ENCODE measurements around the gene BAIAP2L1. TPM values are rescaled to one million over a fixed set of nuclear protein-coding genes. Genes with fewer than 3 reads are reported as not detected.

BAIAP2L1 gene
- total and polyA plus RNA-seq, 9 of the 15 experiments (the other 6 are each of a cell fraction or from before 2014, with no cell fraction given): 4.2 to 29.8 (median 15.5) TPM

- TF ChIP-seq BCOR (IDR thresholded peaks at IDR 0.05) (peak; percentile 32; the same call in 1 of the 2 replicates), NCOA2 (IDR thresholded peaks at IDR 0.05; ENCODE audit: partially characterized antibody in 2 of 2) (peak in 1 of 2 experiments; percentile 45), ZNF24 (IDR thresholded peaks at IDR 0.05) (0 out of 2 replicates have a peak, but pooled peaks have one; percentile 40), ETV6 (IDR thresholded peaks at IDR 0.05; ENCODE audit: borderline replicate concordance in 1 of 2, low read depth in 2 of 2, low read length in 1 of 2) (no peak), ETV6 (CRISPR knock-in tag; IDR thresholded peaks at IDR 0.05; ENCODE audit: borderline replicate concordance) (no peak), ZNF384 (IDR thresholded peaks at IDR 0.05; ENCODE audit: low read depth, low read length) (peak; percentile 64), CC2D1A (IDR thresholded peaks at IDR 0.05) (peak; percentile 69; the same call in 1 of the 2 replicates), ZNF232 (CRISPR knock-in tag; IDR thresholded peaks at IDR 0.05) (no peak), JUND (IDR thresholded peaks at IDR 0.05; ENCODE audit: borderline replicate concordance, low read depth, low read length) (peak; percentile 52; the same call in 1 of the 2 replicates), JUND (tag; IDR thresholded peaks at IDR 0.05; ENCODE audit: borderline replicate concordance, low read depth, low read length) (no peak), ARID1B (IDR thresholded peaks at IDR 0.05) (no peak), ZNF140 (CRISPR knock-in tag; IDR thresholded peaks at IDR 0.05) (no peak), CXXC5 (CRISPR knock-in tag; IDR thresholded peaks at IDR 0.05) (peak; percentile 27; the same call in 1 of the 2 replicates), CTCFL (IDR thresholded peaks at IDR 0.05; ENCODE audit: borderline replicate concordance, insufficient read depth, low read depth, low read length, poor library complexity, severe bottlenecking) (peak; percentile 74), E2F3 (CRISPR knock-in tag; IDR thresholded peaks at IDR 0.05) (peak; percentile 19; the same call in 1 of the 2 replicates), SRF (CRISPR knock-in tag; IDR thresholded peaks at IDR 0.05) (no peak), DLX4 (CRISPR knock-in tag; IDR thresholded peaks at IDR 0.05) (no peak), WHSC1 (IDR thresholded peaks at IDR 0.05; ENCODE audit: low read length) (no peak), HES1 (IDR thresholded peaks at IDR 0.05; ENCODE audit: low read depth) (no peak)
- TF ChIP-seq, protein P1, sequence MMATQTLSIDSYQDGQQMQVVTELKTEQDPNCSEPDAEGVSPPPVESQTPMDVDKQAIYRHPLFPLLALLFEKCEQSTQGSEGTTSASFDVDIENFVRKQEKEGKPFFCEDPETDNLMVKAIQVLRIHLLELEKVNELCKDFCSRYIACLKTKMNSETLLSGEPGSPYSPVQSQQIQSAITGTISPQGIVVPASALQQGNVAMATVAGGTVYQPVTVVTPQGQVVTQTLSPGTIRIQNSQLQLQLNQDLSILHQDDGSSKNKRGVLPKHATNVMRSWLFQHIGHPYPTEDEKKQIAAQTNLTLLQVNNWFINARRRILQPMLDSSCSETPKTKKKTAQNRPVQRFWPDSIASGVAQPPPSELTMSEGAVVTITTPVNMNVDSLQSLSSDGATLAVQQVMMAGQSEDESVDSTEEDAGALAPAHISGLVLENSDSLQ (IDR thresholded peaks at IDR 0.05): peak; percentile 12; the same call in 1 of the 2 replicates
- TF ChIP-seq, protein P2, sequence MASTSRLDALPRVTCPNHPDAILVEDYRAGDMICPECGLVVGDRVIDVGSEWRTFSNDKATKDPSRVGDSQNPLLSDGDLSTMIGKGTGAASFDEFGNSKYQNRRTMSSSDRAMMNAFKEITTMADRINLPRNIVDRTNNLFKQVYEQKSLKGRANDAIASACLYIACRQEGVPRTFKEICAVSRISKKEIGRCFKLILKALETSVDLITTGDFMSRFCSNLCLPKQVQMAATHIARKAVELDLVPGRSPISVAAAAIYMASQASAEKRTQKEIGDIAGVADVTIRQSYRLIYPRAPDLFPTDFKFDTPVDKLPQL (IDR thresholded peaks at IDR 0.05; ENCODE audit: extremely low read depth, insufficient read length): no peak
- TF ChIP-seq, protein P3, sequence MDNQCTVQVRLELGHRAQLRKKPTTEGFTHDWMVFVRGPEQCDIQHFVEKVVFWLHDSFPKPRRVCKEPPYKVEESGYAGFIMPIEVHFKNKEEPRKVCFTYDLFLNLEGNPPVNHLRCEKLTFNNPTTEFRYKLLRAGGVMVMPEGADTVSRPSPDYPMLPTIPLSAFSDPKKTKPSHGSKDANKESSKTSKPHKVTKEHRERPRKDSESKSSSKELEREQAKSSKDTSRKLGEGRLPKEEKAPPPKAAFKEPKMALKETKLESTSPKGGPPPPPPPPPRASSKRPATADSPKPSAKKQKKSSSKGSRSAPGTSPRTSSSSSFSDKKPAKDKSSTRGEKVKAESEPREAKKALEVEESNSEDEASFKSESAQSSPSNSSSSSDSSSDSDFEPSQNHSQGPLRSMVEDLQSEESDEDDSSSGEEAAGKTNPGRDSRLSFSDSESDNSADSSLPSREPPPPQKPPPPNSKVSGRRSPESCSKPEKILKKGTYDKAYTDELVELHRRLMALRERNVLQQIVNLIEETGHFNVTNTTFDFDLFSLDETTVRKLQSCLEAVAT (IDR thresholded peaks at IDR 0.05): 0 out of 4 replicates have a peak, but pooled peaks of 1 of the 2 experiments have one; percentile 64
These were observed 20.2 kb upstream of the BAIAP2L1 start (continued) for GRCh38 chr7:98420966-98421612.
